PC-3 (cell line): Measurements from ENCODE around the gene BHLHA15. TPM values are rescaled to one million over a fixed set of nuclear protein-coding genes. Genes with fewer than 3 reads are reported as not detected.

ENCODE experiments used
- ATAC-seq: fragments of 200-7000 bp; cut with Tn5 transposase; 2 replicates; pipeline ENCODE4 v1.9.1; 2020; ENCODE audit warnings: mild to moderate bottlenecking, moderate library complexity
- BruUV-seq: library from RNA; stranded (reverse); fragments of 400-500 nt; replicated peaks from 2 replicates; lab custom pipeline; 2021; lab: Mats Ljungman, UMichigan
- CTCF ChIA-PET: fragments of 300-600 bp; sonication (Branson Sonifier 250); formaldehyde crosslinking; loops from one replicate; lab custom pipeline; 2022; ENCODE audit warnings: antibody characterized with exemption; lab: Charles Lee
- POLR2A ChIA-PET: fragments of 300-600 bp; sonication (Branson Sonifier 250); formaldehyde crosslinking; loops from one replicate; lab custom pipeline; 2022; ENCODE audit warnings: antibody characterized with exemption; ENCODE audit not compliant: unreplicated experiment; lab: Charles Lee
- DNase-seq: peaks from one replicate; pipeline ENCODE4 v3.0.0-alpha.2; 2015
- H2AFZ ChIP-seq: fragments of 300-600 bp; sonication (generic); 2 replicates; pipeline ENCODE4 v1.6.0; 2016; ENCODE audit warnings: antibody characterized with exemption, low read length
- H3F3A ChIP-seq: fragments of 300-600 bp; sonication (generic); one replicate; pipeline ENCODE4 v1.6.0; 2017; ENCODE audit warnings: antibody characterized with exemption, low read length, control low read depth, mild to moderate bottlenecking; ENCODE audit not compliant: unreplicated experiment
- H3K27ac ChIP-seq: fragments of 300-600 bp; sonication (generic); 2 replicates; pipeline ENCODE4 v1.5.1; 2016; ENCODE audit warnings: mild to moderate bottlenecking, low read length
- H3K27me3 ChIP-seq: fragments of 300-600 bp; sonication (generic); 2 replicates; pipeline ENCODE4 v1.6.1; 2016; ENCODE audit warnings: low read length, mixed read lengths
- H3K36me3 ChIP-seq: fragments of 300-600 bp; sonication (generic); 2 replicates; pipeline ENCODE4 v1.6.1; 2016; ENCODE audit warnings: low read depth, mixed run types, low read length, mixed read lengths
- H3K4me1 ChIP-seq: fragments of 300-600 bp; sonication (generic); 2 replicates; pipeline ENCODE4 v1.5.1; 2016; ENCODE audit warnings: low read length; ENCODE audit not compliant: insufficient read depth
- H3K4me2 ChIP-seq: fragments of 300-600 bp; sonication (generic); 2 replicates; pipeline ENCODE4 v1.6.0; 2016; ENCODE audit warnings: low read length
- H3K4me3 ChIP-seq: fragments of 300-600 bp; sonication (generic); 2 replicates; pipeline ENCODE4 v1.5.1; 2016; ENCODE audit warnings: mild to moderate bottlenecking, low read length, mixed read lengths
- H3K79me2 ChIP-seq: fragments of 300-600 bp; sonication (generic); 2 replicates; pipeline ENCODE4 v1.6.1; 2017; ENCODE audit warnings: low read length, mixed read lengths
- H3K9ac ChIP-seq: fragments of 300-600 bp; sonication (generic); 2 replicates; pipeline ENCODE4 v1.6.0; 2016; ENCODE audit warnings: mild to moderate bottlenecking, low read length
- H3K9me2 ChIP-seq: fragments of 300-600 bp; sonication (generic); replicated peaks from 2 replicates; pipeline ENCODE4 v1.6.1; 2016; ENCODE audit warnings: mixed run types, low read length, mixed read lengths
- H3K9me3 ChIP-seq: fragments of 300-600 bp; sonication (generic); 2 replicates; pipeline ENCODE4 v1.6.1; 2016; ENCODE audit warnings: low read length, mixed read lengths
- H4K20me1 ChIP-seq: fragments of 300-600 bp; sonication (generic); 2 replicates; pipeline ENCODE4 v1.6.1; 2016; ENCODE audit warnings: low read length, mixed read lengths
- EZH2 ChIP-seq: fragments of 300-600 bp; sonication (generic); IDR thresholded peaks from one replicate; pipeline ENCODE4 v1.6.1; 2017; ENCODE audit warnings: antibody characterized with exemption, mild to moderate bottlenecking, low read length; ENCODE audit not compliant: unreplicated experiment
- EZH2phosphoT487 ChIP-seq: fragments of 300-600 bp; sonication (generic); IDR thresholded peaks from 2 replicates; pipeline ENCODE4 v1.6.1; 2018; ENCODE audit warnings: mild to moderate bottlenecking, antibody characterized with exemption, low read length, borderline replicate concordance
- intact Hi-C: fragments of 100-400 bp; cut with micrococcal nuclease; formaldehyde crosslinking; loops from 2 replicates; pipeline ENCODE4 v1.9.0; 2023
- total RNA-seq: library from RNA; depleted of rRNA; stranded (reverse); fragments of >200 nt; gene quantifications from 2 replicates; pipeline ENCODE4 v1.2.3, GENCODE V29; 2014
- TF ChIP-seq, protein P1 (sequence below): fragments of 300-600 bp; sonication (generic); conservative IDR thresholded peaks from 2 replicates; pipeline ENCODE4 v1.5.1; 2017; ENCODE audit warnings: antibody characterized with exemption, low read depth, mild to moderate bottlenecking, low read length

BHLHA15 gene
- total RNA-seq, 1 experiment from 2014 or later, result 12.0 TPM

GRCh38 chr7:98251601-98252424 is 40.6 kb downstream of the BHLHA15 start, which contains the start of gene TECPR1:
TSS of gene TECPR1 (minus strand) at chr7:98252232. CDS start at chr7:98246146, 6,086 bp downstream.
- no peaks in the 10 kb centered on the region for H3K9me2 ChIP-seq
- POLR2A ChIA-PET, result no interaction called here
- H3K36me3 ChIP-seq, result no peaks in the 10 kb centered on the region
- H3F3A ChIP-seq, result no peaks in the 10 kb centered on the region
- DNase-seq (peak; percentile 92), ATAC-seq (peak; percentile 98)
- H3K27me3 ChIP-seq, result no peaks in the 10 kb centered on the region
- intact Hi-C loops, result loop anchor here (2.0 kb wide), 1 partner anchor 29 kb away; the partner anchor contains the start of gene BRI3
- H3K27ac ChIP-seq, result peak within 1 kb of the TSS; percentile 65
- no peaks in the 10 kb centered on the region for H4K20me1 ChIP-seq
- H3K79me2 ChIP-seq, result peaks cover 25% of the 10 kb centered on the region
- H3K4me1 ChIP-seq, result peaks cover 28% of the 10 kb centered on the region
- H3K9me3 ChIP-seq, result no peaks in the 10 kb centered on the region
- peak within 1 kb of the TSS; percentile 78 for H3K9ac ChIP-seq
- H3K4me2 ChIP-seq, result peak within 1 kb of the TSS; percentile 99
- H3K4me3 ChIP-seq, result peak within 1 kb of the TSS; percentile 99
- BruUV-seq, result no TSS peak
- CTCF ChIA-PET, result no interaction called here
- TF ChIP-seq, protein P1, sequence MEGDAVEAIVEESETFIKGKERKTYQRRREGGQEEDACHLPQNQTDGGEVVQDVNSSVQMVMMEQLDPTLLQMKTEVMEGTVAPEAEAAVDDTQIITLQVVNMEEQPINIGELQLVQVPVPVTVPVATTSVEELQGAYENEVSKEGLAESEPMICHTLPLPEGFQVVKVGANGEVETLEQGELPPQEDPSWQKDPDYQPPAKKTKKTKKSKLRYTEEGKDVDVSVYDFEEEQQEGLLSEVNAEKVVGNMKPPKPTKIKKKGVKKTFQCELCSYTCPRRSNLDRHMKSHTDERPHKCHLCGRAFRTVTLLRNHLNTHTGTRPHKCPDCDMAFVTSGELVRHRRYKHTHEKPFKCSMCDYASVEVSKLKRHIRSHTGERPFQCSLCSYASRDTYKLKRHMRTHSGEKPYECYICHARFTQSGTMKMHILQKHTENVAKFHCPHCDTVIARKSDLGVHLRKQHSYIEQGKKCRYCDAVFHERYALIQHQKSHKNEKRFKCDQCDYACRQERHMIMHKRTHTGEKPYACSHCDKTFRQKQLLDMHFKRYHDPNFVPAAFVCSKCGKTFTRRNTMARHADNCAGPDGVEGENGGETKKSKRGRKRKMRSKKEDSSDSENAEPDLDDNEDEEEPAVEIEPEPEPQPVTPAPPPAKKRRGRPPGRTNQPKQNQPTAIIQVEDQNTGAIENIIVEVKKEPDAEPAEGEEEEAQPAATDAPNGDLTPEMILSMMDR, result no peak
- TF ChIP-seq EZH2 (no peak), EZH2phosphoT487 (no peak)
- peak within 1 kb of the TSS; percentile 96 for H2AFZ ChIP-seq

- H3K79me2 ChIP-seq, result peaks cover 25% of the 10 kb centered on the region
- DNase-seq, result no peak
- peak overlapping the region; percentile 96 for H2AFZ ChIP-seq
- H3K9me3 ChIP-seq, result no peaks in the 10 kb centered on the region
- no peak for TF ChIP-seq EZH2
- no peak for TF ChIP-seq EZH2phosphoT487
- TF ChIP-seq, protein P1, result no peak
- peak overlapping the region; percentile 78 for H3K9ac ChIP-seq
- H3K9me2 ChIP-seq, result no peaks in the 10 kb centered on the region
- H3K4me1 ChIP-seq, result peaks cover 28% of the 10 kb centered on the region
- H3K36me3 ChIP-seq, result no peaks in the 10 kb centered on the region
- intact Hi-C loops, result no loop called here
- ChIA-PET CTCF (no interaction called here), POLR2A (no interaction called here)
- H3K4me3 ChIP-seq, result peak overlapping the region; percentile 99
- ATAC-seq, result peak; percentile 34
- peak overlapping the region; percentile 65; the same call in 1 of the 2 replicates for H3K27ac ChIP-seq
- H3F3A ChIP-seq, result no peaks in the 10 kb centered on the region
- H4K20me1 ChIP-seq, result no peaks in the 10 kb centered on the region
- H3K4me2 ChIP-seq, result peak overlapping the region; percentile 99
- H3K27me3 ChIP-seq, result no peaks in the 10 kb centered on the region
- BruUV-seq, result TSS peak; percentile 71
Measured at GRCh38 chr7:98252425-98253054, 41.3 kb downstream of the BHLHA15 start.
